ENCODE measurements around the gene NRBF2. TPM values are rescaled to one million over a fixed set of nuclear protein-coding genes. Genes with fewer than 3 reads are reported as not detected.
A peak's percentile ranks its signal among the peaks of the same experiment; 100 is the strongest.
"Not testable (repeated sequence)": the region's sequence is repeated elsewhere in the genome, so short reads cannot be mapped to it uniquely, and the experiment has no call there.

Gene NRBF2
- total RNA-seq: 14.0 and 14.3 TPM in 2 replicates

- peak within 1 kb of the TSS; percentile 100 for H3K4me3 ChIP-seq (ENCODE audit: low read depth, low read length)
- DNase-seq (ENCODE audit: low read depth): peak; percentile 89
- TF ChIP-seq, protein P1, sequence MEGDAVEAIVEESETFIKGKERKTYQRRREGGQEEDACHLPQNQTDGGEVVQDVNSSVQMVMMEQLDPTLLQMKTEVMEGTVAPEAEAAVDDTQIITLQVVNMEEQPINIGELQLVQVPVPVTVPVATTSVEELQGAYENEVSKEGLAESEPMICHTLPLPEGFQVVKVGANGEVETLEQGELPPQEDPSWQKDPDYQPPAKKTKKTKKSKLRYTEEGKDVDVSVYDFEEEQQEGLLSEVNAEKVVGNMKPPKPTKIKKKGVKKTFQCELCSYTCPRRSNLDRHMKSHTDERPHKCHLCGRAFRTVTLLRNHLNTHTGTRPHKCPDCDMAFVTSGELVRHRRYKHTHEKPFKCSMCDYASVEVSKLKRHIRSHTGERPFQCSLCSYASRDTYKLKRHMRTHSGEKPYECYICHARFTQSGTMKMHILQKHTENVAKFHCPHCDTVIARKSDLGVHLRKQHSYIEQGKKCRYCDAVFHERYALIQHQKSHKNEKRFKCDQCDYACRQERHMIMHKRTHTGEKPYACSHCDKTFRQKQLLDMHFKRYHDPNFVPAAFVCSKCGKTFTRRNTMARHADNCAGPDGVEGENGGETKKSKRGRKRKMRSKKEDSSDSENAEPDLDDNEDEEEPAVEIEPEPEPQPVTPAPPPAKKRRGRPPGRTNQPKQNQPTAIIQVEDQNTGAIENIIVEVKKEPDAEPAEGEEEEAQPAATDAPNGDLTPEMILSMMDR (conservative IDR thresholded peaks at IDR 0.05; ENCODE audit: low read depth, low read length): peak; percentile 44
These were observed at the start of gene NRBF2 for GRCh38 chr10:63133056-63133820. NRBF2 (plus strand) TSS chr10:63133328; CDS start chr10:63133471, 143 bp downstream.

- not testable (repeated sequence) for DNase-seq (ENCODE audit: low read depth); H3K4me3 ChIP-seq (ENCODE audit: low read depth, low read length)
These were observed 49.7 kb upstream of the NRBF2 start for GRCh38 chr10:63083406-63083805.

DNA sequence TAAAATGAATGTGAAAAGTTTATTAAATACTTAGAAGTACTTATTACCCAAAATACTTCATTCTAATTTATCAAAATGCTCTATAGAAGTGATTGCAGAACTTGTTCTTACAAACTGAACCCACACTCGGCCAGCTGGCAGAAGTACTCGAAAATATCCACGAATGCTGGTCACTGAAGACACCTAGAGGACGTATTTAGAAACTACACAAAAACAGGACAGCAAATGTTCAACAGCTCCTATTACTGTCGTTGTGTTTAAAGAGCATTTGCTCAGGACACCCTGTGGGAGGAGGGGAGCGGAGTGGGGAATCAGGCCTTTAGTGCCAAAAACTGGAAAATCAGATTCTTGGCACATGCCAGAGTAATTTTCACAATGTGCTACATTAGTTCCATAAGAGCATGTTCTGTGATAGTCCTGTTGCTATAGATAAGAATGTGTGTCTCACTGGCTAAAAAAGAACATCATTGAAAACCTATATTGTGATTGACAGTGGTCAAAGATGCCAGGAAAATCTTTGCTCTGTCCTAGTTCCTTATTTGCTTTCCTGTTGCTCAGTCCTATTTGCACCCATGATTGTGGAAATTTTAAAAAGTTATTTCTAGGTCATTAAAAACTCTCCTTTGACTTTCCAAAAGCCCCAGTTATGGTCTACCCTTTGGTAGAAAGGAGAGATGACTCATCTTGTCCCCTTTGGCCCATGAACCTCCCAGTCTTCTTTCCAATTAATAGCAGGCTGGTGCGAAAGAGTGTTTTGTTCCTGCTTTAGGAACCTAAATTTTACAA is 49.0 kb upstream of the NRBF2 start:
- H3K4me3 ChIP-seq (ENCODE audit: low read depth, low read length): no peak overlapping the region
- TF ChIP-seq, protein P1 (conservative IDR thresholded peaks at IDR 0.05; ENCODE audit: low read depth, low read length): peak; percentile 71
- no peak for DNase-seq (ENCODE audit: low read depth)

DNA sequence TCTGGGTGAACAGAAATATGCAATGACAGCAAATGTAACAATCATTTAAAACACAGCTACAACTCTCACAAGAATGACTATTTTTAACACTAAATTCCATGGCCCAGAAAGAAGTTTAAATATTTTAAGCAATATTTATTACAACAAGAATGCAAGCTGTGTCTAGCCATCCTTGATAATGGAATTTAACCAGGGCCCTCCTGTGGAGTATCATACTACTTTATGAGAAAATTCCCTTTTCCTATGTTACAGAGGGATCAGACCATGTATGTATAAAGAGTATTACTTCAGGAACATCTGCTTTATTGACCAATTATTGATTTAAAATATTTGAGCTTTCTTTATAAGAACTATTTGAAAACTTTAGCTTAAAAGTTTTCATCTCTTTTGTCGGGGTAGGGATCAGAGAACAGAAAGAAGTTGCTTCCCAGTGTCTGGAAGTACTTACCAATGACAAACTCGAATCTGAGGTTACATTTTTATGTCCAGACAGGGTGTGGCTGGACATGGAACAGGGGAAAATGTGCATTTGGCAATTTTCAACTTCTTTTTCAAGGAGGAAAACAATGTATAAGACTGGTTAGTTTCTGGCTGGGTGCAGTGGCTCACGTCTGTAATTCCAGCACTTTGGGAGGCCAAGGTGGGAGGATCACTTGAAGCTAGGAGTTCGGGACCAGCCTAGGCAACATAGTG is 48.3 kb upstream of the NRBF2 start:
- no peak for DNase-seq (ENCODE audit: low read depth)
- H3K4me3 ChIP-seq (ENCODE audit: low read depth, low read length): no peak overlapping the region
- TF ChIP-seq, protein P1 (conservative IDR thresholded peaks at IDR 0.05; ENCODE audit: low read depth, low read length): no peak

GRCh38 chr10:63093227-63093626 is 39.9 kb upstream of the NRBF2 start:
- TF ChIP-seq, protein P1 (conservative IDR thresholded peaks at IDR 0.05; ENCODE audit: low read depth, low read length): no peak
- H3K4me3 ChIP-seq (ENCODE audit: low read depth, low read length): no peak overlapping the region
- DNase-seq (ENCODE audit: low read depth): no peak

- no peak for DNase-seq (ENCODE audit: low read depth)
- no peak overlapping the region for H3K4me3 ChIP-seq (ENCODE audit: low read depth, low read length)
These were observed 38.7 kb upstream of the NRBF2 start for GRCh38 chr10:63094405-63094804.

More at GRCh38 chr10:63094405-63094804, 38.7 kb upstream of the NRBF2 start:
- TF ChIP-seq, protein P1 (conservative IDR thresholded peaks at IDR 0.05; ENCODE audit: low read depth, low read length): no peak
